HFF-Myc (cell line): Measurements from ENCODE around the gene GHRL.

Source experiments
- DNase-seq: peaks from one replicate; pipeline ENCODE4 v3.0.0-alpha.2; 2011; ENCODE audit warnings: low read depth; ENCODE audit errors: extremely low read depth
- H3K4me3 ChIP-seq: replicated peaks from 2 replicates; pipeline ENCODE4 v1.5.1; 2011; ENCODE audit warnings: low read depth, mild to moderate bottlenecking, control low read depth, low read length
- CTCF ChIP-seq: IDR thresholded peaks from 2 replicates; pipeline ENCODE4 v1.5.1; 2012; ENCODE audit warnings: mild to moderate bottlenecking, low read depth, low read length, control low read depth; ENCODE audit errors: missing control alignments

The GHRL gene

GRCh38 chr3:10263646-10264363 lies 28.9 kb downstream of the GHRL start:
- peak; percentile 46 for TF ChIP-seq CTCF
- DNase-seq: no peak
- no peak overlapping the region for H3K4me3 ChIP-seq

- DNase-seq: no peak
- no peak for TF ChIP-seq CTCF
- no peak overlapping the region for H3K4me3 ChIP-seq
Observed at GRCh38 chr3:10262027-10262426, 30.7 kb downstream of the GHRL start.

GRCh38 chr3:10260211-10260701 lies 32.5 kb downstream of the GHRL start:
- TF ChIP-seq CTCF: no peak
- no peak for DNase-seq
- H3K4me3 ChIP-seq: no peak overlapping the region

- DNase-seq: no peak
- H3K4me3 ChIP-seq: no peak overlapping the region
- TF ChIP-seq CTCF: no peak
Observed at GRCh38 chr3:10259798-10260197, 32.9 kb downstream of the GHRL start.

GRCh38 chr3:10259036-10259435 lies 33.7 kb downstream of the GHRL start:
- TF ChIP-seq CTCF: no peak
- no peak for DNase-seq
- H3K4me3 ChIP-seq: no peak overlapping the region

GRCh38 chr3:10255835-10256234 lies 36.9 kb downstream of the GHRL start:
- no peak for DNase-seq
- no peak for TF ChIP-seq CTCF
- H3K4me3 ChIP-seq: no peak overlapping the region

GRCh38 chr3:10253731-10254130 lies 39.0 kb downstream of the GHRL start:
- no peak for DNase-seq
- no peak for TF ChIP-seq CTCF
- no peak overlapping the region for H3K4me3 ChIP-seq
